CD14-positive monocyte (primary cell): ENCODE measurements around the gene MACROH2A1. TPM values are rescaled to one million over a fixed set of nuclear protein-coding genes. Genes with fewer than 3 reads are reported as not detected.
A peak's percentile ranks its signal among the peaks of the same experiment; 100 is the strongest.

Source experiments
- DNase-seq, 3 donors: peaks; one replicate each; pipeline ENCODE4 v3.0.0-alpha.2; 2011 to 2022
- H2AFZ ChIP-seq: 2 replicates; pipeline ENCODE4 v1.6.0; 2012; ENCODE audit warnings: mild to moderate bottlenecking, low read depth, low read length, inconsistent platforms; ENCODE audit not compliant: insufficient read depth, poor library complexity, severe bottlenecking
- H3K27ac ChIP-seq, 2 donors: 1 replicate in 1 of 2; 2 replicates in 1 of 2; pipeline ENCODE4 v1.5.1; 2012 to 2013; ENCODE audit warnings: low read length in 2 of 2, control low read depth in 1 of 2, inconsistent platforms in 1 of 2, low read depth in 1 of 2, mild to moderate bottlenecking in 1 of 2
- H3K27me3 ChIP-seq, 2 donors: one replicate each; pipeline versions ENCODE4 v1.6.0 to v1.6.1; 2011 to 2013; ENCODE audit warnings: low read length in 2 of 2; ENCODE audit not compliant: control insufficient read depth in 2 of 2, insufficient read depth in 2 of 2
- H3K36me3 ChIP-seq, 2 donors: replicated peaks in 1 of 2; 1 replicate in 1 of 2; 2 replicates in 1 of 2; pipeline versions ENCODE4 v1.5.1 to v1.6.1; 2012 to 2013; ENCODE audit warnings: low read length in 2 of 2, control low read depth in 1 of 2, inconsistent platforms in 1 of 2, mild to moderate bottlenecking in 1 of 2; ENCODE audit not compliant: insufficient read depth in 2 of 2, control insufficient read depth in 1 of 2
- H3K4me1 ChIP-seq, 2 donors: 1 replicate in 1 of 2; 2 replicates in 1 of 2; pipeline versions ENCODE4 v1.5.1 to v1.6.1; 2012 to 2013; ENCODE audit warnings: low read length in 2 of 2, control low read depth in 1 of 2, inconsistent platforms in 1 of 2, mild to moderate bottlenecking in 1 of 2, moderate library complexity in 1 of 2; ENCODE audit not compliant: insufficient read depth in 2 of 2, control insufficient read depth in 1 of 2
- H3K4me2 ChIP-seq: replicated peaks from 2 replicates; pipeline ENCODE3; 2012; ENCODE audit warnings: low read length, moderate library complexity, mild to moderate bottlenecking; ENCODE audit not compliant: poor library complexity, severe bottlenecking; ENCODE audit errors: extremely low read depth
- H3K4me3 ChIP-seq, 3 experiments: fragments of 200-600 bp in 1 of 3; sonication (generic) in 1 of 3; replicated peaks in 1 of 3; 1 replicate in 2 of 3; 2 replicates in 1 of 3; pipeline ENCODE4 v1.5.1; 2011 to 2013; ENCODE audit warnings: low read length in 3 of 3, mild to moderate bottlenecking in 3 of 3, control low read depth in 2 of 3, low read depth in 2 of 3, inconsistent platforms in 1 of 3, moderate library complexity in 1 of 3
- H3K79me2 ChIP-seq: 2 replicates; pipeline ENCODE4 v1.6.0; 2012; ENCODE audit warnings: mild to moderate bottlenecking, control low read depth, inconsistent platforms, low read length, moderate library complexity; ENCODE audit not compliant: insufficient read depth
- H3K9ac ChIP-seq: 2 replicates; pipeline ENCODE4 v1.6.0; 2017; ENCODE audit warnings: low read length, mild to moderate bottlenecking; ENCODE audit not compliant: insufficient read depth, poor library complexity, severe bottlenecking
- H3K9me3 ChIP-seq, 2 donors: replicated peaks in 1 of 2; 1 replicate in 1 of 2; 2 replicates in 1 of 2; pipeline versions ENCODE4 v1.5.1 to v1.6.1; 2012 to 2013; ENCODE audit warnings: low read length in 2 of 2, control low read depth in 1 of 2; ENCODE audit not compliant: control insufficient read depth in 1 of 2, insufficient read depth in 1 of 2
- H4K20me1 ChIP-seq: 2 replicates; pipeline ENCODE4 v1.6.0; 2012; ENCODE audit warnings: mild to moderate bottlenecking, low read length, control low read depth, moderate library complexity; ENCODE audit not compliant: insufficient read depth
- H3K27ac Mint-ChIP-seq, 7 donors: one replicate each; pipeline ENCODE4 v1.8.0; 2020; ENCODE audit warnings: mild to moderate bottlenecking in 7 of 7, mixed read lengths in 7 of 7, moderate library complexity in 6 of 7, inconsistent platforms in 2 of 7
- H3K27me3 Mint-ChIP-seq, 3 donors: one replicate each; pipeline ENCODE4 v1.8.0; 2021 to 2022; ENCODE audit warnings: low read depth in 3 of 3, mild to moderate bottlenecking in 3 of 3, mixed read lengths in 3 of 3, moderate library complexity in 3 of 3, inconsistent platforms in 1 of 3
- H3K36me3 Mint-ChIP-seq, 2 donors: one replicate each; pipeline ENCODE4 v1.8.0; 2020; ENCODE audit warnings: mixed read lengths in 2 of 2, inconsistent platforms in 1 of 2, mild to moderate bottlenecking in 1 of 2
- H3K4me1 Mint-ChIP-seq: one replicate; pipeline ENCODE4 v1.8.0; 2020; ENCODE audit warnings: mild to moderate bottlenecking, mixed read lengths
- H3K4me3 Mint-ChIP-seq, 2 donors: one replicate each; pipeline ENCODE4 v1.8.0; 2020; ENCODE audit warnings: mild to moderate bottlenecking in 2 of 2, mixed read lengths in 2 of 2, moderate library complexity in 1 of 2
- H3K9me3 Mint-ChIP-seq, 7 donors: one replicate each; pipeline ENCODE4 v1.8.0; 2020 to 2022; ENCODE audit warnings: mixed read lengths in 7 of 7, mild to moderate bottlenecking in 6 of 7, moderate library complexity in 6 of 7, inconsistent platforms in 2 of 7
- WGBS: methylation state at CpG from one replicate; pipeline ENCODE4 v1.1.5; 2013; ENCODE audit warnings: missing lambda C conversion rate; ENCODE audit not compliant: insufficient coverage; 5-methylcytosine and 5-hydroxymethylcytosine counted together
- intact Hi-C, 2 donors: fragments of 100-400 bp; cut with micrococcal nuclease; formaldehyde crosslinking; loops; one replicate each; pipeline versions ENCODE4 v1.15.0 to v1.15.1; 2023
- polyA plus RNA-seq, 3 donors: library from polyadenylated mRNA; depleted of rRNA in 1 of 3; unstranded in 2 of 3; stranded (reverse) in 1 of 3; fragments of 300-500 nt in 2 of 3; fragments of >200 nt in 1 of 3; fragmentation: Illumina TruSeq in 2 of 3; gene quantifications; 1 replicate in 2 of 3; 2 replicates in 1 of 3; pipeline ENCODE4 v1.2.3, GENCODE V29; 2012 to 2021
- TF ChIP-seq, protein P1 (sequence below): fragments of 200-600 bp; IDR thresholded peaks from one replicate; pipeline ENCODE4 v1.8.0; 2022; ENCODE audit warnings: antibody characterized with exemption, mild to moderate bottlenecking

The MACROH2A1 gene
- polyA plus RNA-seq, 3 donors: 352 to 443 (median 440) TPM

DNA sequence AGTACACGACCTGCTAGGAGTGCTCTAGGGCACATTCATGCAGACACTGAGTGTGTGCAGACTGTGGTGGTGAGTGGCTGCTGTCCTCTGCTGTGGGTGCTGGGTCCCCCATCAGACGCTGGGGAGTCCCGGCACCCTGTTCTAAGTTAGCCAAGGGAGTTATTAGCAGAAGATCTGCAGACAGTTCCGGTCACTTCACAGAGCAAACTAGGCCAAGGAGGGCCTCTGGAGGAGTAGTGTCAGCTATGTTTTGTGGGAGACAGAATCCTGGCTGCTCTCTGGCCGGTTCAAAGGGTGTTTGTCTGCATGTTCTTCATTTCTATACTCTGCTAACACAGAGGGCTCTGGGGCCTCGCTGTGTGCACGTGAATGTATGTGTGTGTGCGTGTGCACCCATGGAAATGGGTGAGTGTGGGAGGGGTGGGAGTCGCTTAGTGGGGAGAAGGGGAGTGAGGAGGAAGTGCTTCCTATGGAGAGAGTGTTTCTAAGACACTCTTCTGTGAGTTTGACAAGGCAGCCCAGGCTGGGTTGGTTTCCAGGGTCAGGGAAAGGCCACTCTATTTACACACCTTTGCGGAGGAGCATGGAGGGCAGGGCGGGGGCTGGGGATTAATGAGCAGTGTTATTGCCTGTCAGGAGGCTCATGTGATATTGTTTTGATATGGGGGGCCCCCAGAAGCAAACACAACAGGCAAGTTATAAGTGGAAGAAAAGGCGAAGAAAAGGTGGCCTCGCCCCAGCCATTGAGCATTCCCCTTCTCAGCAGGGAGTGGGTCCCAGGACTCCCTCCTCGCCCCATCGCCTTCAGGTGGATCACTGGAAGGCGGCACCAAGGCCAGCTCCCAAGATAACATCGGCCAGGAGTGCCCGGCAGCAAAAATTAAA lies 68.9 kb downstream of the MACROH2A1 start:
- 95% methylated on average over 12 of the region's 18 CpGs for WGBS
- H3K9me3 Mint-ChIP-seq: peaks cover 0 to 3% (median 0%) of the 10 kb centered on the region in 7 donors

More for the DNA sequence above, 68.9 kb downstream of the MACROH2A1 start:
- Histone ChIP-seq H3K36me3 (peaks cover 46 to 68% of the 10 kb centered on the region in 2 donors), H3K27ac (peak overlapping the region in 1 of 2 donors; percentile 9), H3K79me2 (no peaks in the 10 kb centered on the region), H3K9ac (no peak overlapping the region), H3K4me2 (no peak overlapping the region), H2AFZ (no peak overlapping the region), H3K27me3 (no peaks in the 10 kb centered on the region), H3K4me1 (no peaks in the 10 kb centered on the region), H3K9me3 (no peaks in the 10 kb centered on the region), H4K20me1 (peaks cover 72% of the 10 kb centered on the region), H3K4me3 (no peak overlapping the region)
- Mint-ChIP-seq H3K36me3 (peaks cover 57 to 75% of the 10 kb centered on the region in 2 donors), H3K27me3 (peaks cover 0 to 1% (median 0%) of the 10 kb centered on the region in 3 donors), H3K4me3 (no peak overlapping the region), H3K4me1 (no peaks in the 10 kb centered on the region), H3K27ac (peak overlapping the region in 6 of 7 donors; percentile 21 to 80 (median 44))
- DNase-seq: no peak
- intact Hi-C loops: no loop called here
- TF ChIP-seq, protein P1, sequence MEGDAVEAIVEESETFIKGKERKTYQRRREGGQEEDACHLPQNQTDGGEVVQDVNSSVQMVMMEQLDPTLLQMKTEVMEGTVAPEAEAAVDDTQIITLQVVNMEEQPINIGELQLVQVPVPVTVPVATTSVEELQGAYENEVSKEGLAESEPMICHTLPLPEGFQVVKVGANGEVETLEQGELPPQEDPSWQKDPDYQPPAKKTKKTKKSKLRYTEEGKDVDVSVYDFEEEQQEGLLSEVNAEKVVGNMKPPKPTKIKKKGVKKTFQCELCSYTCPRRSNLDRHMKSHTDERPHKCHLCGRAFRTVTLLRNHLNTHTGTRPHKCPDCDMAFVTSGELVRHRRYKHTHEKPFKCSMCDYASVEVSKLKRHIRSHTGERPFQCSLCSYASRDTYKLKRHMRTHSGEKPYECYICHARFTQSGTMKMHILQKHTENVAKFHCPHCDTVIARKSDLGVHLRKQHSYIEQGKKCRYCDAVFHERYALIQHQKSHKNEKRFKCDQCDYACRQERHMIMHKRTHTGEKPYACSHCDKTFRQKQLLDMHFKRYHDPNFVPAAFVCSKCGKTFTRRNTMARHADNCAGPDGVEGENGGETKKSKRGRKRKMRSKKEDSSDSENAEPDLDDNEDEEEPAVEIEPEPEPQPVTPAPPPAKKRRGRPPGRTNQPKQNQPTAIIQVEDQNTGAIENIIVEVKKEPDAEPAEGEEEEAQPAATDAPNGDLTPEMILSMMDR: no peak
